T-helper 2 cell treated with Interferon-gamma antibody and Interleukin-4, amounts not matched to agents 100 ng/mL and 5 ng/mL, for 36 hours (primary cell): ENCODE measurements around the gene KANK4. TPM values are rescaled to one million over a fixed set of nuclear protein-coding genes. Genes with fewer than 3 reads are reported as not detected.
"Not testable (repeated sequence)": the region's sequence is repeated elsewhere in the genome, so short reads cannot be mapped to it uniquely, and the experiment has no call there.

ENCODE experiments used
- intact Hi-C: fragments of 100-400 bp; cut with micrococcal nuclease; formaldehyde crosslinking; loops from one replicate; pipeline ENCODE4 v1.15.1; 2023
- total RNA-seq: library from RNA; stranded (reverse); gene quantifications from 2 replicates; pipeline ENCODE4 v1.2.3, GENCODE V29; 2022

KANK4 gene
- total RNA-seq, 1 donor from 2014 or later = not detected

DNA sequence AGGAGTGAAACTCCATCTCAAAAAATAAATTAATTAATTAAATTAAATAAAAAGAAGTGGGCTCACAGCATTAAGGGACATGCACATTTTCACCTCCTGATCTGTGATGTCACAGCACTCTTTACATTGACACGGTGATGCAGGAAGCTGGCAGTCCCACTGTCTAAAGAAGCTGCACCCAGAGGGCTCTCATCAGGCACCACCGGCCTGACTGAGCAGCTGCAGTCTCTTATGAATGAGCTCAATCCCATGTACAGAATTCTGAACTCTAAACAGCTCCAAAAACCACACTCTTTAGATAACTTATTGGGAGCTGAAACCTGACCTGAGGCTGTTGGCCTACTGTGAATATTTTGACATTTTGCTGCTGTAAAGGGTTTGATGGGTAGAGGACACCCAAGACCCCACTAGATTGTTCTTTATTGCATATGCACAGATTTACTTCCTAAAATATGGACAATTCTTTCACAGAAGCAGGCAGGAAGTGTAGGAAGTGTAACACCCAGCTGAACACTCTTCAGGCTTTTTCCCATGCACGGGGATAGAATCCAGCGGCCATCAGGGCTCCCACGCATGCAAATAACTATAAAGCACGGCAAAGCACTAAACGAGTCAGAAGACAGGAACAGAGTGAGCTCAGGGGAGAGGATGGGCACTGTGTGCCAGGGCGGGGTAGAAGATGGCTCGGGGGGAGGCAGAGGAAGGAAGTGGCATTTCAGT, 78.4 kb downstream of the KANK4 start:
- intact Hi-C loops = no loop called here

DNA sequence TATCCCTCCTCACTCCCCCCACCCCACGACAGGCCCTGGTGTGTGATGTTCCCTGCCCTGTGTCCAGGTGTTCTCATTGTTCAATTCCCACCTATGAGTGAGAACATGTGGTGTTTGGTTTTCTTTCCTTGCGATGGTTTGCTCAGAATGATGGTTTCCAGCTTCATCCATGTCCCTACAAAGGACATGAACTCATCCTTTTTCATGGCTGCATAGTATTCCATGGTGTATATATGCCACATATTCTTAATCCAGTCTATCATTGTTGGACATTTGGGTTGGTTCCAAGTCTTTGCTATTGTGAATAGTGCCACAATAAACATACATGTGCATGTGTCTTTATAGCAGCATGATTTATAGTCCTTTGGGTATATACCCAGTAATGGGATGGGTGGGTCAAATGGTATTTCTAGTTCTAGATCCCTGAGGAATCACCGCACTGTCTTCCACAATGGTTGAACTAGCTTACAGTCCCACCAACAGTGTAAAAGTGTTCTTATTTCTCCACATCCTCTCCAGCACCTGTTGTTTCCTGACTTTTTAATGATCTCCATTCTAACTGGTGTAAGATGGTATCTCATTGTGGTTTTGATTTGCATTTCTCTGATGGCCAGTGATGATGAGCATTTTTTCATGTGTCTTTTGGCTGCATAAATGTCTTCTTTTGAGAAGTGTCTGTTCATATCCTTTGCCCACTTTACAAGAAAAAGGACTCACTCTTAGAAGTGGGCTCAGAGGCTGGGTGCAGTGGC, 79.4 kb downstream of the KANK4 start:
- intact Hi-C loops = not testable (repeated sequence)

DNA sequence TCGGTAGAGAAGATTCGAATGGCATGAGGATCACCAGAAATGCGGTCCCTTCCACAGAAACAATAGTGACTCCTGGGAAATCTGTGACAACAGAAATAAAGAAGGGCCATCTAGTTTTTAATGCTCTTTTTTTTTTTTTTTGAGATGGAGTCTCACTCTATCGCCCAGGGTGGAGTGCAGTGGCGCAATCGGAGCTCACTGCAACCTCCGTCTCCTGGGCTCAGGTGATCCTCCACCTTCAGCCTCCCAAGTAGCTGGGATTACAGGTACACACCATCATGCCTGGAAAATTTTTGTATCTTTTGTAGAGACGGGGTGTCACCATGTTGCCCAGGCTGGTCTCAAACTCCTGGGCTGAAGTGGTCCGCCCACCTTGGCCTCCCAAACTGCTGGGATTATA, 80.7 kb downstream of the KANK4 start:
- intact Hi-C loops = no loop called here

DNA sequence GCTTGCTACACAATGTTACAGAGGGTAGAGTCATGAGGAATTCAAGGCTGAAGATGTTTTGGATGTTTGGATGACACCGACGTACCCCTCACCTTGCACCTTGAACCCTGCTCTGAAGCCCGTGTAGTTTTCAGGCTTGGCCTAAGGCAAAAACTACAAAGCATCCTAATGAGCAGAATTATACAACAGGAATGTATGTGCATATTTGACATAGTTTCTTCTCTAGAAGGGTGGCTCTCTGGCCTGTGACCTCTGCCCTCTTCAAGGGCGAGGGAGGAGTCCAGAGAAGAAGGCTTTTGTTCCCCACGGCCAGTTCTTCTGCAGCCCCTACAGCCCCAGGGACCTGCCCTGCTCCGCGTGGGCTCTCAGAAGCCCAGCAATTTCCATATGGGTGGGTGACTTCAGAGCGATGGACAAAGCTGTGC, 81.3 kb downstream of the KANK4 start:
- intact Hi-C loops = no loop called here

DNA sequence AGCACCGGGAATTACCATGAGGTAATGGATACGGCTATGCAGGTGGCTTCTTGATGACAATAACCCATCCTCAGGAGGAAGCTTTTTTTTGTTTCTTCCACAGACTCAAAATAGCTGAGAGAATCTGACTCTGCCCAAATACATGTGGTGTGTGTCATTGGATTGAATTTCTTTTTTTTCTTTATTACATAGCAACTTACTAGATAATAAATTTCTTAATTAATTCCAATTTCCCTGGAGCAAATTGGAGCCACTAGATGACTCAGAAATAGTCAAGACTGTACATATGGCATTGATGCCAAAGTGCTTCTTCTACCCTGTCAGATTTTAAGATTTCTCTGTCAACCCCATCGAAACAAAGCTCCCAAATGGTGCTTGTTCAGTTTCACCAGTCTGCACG, 81.9 kb downstream of the KANK4 start:
- intact Hi-C loops = no loop called here

DNA sequence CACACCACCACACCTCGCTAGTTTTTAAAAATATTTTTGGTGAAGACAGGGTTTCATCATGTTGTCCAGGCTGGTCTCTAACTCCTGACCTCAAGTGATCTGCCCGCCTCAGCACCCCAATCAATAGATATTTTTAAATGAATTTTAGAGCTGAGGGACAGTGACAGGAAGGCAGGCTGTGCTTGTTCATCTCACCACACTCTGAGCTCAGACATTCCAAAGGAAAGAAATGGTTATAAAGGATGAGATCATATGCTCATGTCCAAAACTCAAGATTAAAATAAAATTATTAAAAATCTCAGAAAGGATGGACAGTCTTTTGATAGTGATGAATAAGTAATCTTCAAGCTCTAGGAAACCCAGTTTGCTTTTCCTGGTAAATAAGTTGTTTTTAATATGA, 83.7 kb downstream of the KANK4 start:
- intact Hi-C loops = no loop called here

DNA sequence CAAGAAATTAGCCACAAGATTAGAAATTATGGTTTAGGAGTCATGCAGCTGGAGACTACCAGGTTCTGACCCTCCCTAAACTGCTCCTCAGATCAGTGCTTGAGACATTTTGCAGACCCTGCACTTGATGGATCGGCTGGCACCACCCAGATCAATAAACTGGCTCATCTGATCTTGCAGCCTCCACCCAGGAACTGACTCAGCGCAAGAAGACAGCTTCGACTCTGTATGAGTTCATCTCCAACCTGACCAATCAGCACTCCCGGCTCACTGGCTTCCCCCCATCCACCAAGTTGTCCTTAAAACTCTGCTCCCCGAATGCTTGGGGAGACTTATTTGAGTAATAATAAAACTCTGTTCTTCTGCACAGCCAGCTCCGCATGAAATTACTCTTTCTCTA, 84.5 kb downstream of the KANK4 start:
- intact Hi-C loops = no loop called here

DNA sequence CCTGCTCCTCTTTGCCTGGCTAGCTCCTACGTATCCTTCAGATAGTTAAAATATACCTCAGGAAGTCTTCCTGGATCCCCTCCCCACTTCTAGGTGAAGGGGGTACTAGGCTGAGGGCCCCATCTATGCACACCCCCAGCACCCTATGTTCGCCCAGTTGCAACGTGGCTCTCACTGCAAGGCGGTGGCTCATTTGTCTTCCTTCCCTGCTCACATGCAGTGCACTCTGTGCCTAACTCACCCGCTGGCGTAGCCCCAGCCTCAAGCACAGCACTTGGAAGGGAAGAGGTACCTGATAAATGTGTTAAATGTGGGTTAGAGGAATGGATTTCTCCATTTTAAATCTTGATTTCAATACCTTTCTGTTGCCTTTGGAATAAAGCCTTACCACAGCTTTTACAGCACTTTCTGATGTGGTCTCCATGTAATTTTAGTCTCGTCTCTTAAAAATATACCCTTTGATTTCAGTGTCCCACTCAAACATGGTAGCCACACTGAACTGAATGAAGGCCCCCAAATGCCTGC, 85.2 kb downstream of the KANK4 start:
- intact Hi-C loops = no loop called here

DNA sequence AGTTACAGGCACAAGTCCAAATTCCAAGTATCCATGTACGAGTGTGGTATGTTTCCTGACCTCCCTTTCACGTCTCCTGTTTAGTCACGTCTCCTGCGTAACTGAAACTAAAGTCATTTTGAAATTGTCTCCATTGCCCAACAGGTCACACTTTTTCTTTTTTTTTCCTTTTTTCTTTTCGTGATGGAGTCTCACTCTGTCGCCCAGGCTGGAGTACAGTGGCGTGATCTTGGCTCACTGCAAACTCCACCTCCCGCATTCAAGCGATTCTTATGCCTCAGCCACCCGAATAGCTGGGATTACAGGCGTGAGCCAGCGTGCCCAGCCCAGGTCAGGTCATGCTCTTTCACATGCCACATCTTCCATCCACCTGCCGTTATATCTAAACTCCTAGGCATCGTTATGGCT, 86.4 kb downstream of the KANK4 start:
- intact Hi-C loops = no loop called here

DNA sequence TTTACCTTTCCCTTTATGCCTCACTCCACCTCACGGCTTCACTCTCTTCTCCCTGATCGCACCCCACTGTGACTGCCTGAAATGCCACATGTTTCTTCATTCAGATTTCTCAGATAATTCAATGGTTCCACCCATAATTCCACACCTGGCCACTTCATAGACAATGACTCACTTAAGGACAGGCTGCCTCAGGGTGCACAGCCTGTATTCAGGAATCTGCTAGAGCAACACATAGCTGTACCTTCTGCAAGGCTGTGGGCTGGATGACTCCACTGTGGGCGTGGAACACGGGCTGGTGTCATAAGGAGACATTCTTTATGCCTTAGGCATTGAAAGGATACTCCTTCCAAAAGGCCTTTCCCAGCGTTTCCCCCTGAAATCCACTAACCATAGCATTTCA, 88.5 kb downstream of the KANK4 start:
- intact Hi-C loops = no loop called here

DNA sequence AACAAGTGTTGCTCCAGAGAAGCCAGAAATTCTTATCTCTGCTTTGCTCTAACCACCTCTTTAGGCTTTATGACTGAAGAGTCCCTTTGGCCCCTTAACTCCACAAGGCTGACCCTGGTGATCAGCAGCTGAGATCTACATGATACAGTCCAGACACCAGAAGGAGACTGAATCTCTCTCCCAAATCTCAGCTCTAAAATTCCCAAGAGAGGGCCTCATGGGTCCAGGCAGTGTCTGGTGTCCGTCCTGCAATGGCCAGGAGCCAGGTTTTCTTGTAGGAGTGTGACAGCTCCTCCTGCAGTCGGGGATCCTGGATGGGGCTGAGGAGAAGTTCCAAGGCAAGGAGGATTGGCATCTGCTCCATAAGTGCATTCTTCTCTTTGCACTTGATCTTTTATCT, 89.3 kb downstream of the KANK4 start:
- intact Hi-C loops = no loop called here

DNA sequence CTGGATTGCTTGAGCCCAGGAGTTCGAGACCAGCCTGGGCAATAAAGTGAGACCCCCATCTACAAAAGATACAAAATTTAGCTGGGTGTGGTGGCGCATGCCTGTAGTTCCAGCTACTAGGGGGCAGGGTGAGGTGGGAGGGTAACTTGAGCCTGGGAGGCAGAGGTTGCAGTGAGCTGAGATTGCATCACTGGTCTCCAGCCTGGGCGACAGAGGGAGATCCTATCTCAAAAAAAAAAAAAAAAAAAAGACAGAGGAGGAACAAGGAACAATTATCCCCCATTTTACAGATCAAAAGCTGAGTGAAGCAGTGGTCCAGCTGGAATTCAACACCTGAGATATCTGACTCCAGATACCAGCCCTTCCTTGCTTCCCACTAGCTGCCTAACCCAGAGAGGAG, 89.8 kb downstream of the KANK4 start:
- intact Hi-C loops = no loop called here

DNA sequence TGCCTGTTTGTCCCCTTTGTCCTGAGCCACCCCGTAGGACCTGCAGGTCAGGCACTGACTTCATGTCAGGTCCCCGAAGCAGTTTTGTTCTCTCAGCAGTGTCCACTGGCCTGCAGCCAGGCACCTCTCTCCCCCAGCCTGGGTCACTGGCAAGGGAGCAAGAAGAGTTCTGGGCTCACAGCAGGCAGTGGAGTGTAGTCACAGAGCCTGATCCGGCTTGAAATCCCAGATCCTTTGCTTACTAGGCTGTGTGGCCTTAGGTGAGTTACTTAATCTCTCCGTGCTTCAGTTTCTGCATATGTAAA, 90.4 kb downstream of the KANK4 start:
- intact Hi-C loops = no loop called here

DNA sequence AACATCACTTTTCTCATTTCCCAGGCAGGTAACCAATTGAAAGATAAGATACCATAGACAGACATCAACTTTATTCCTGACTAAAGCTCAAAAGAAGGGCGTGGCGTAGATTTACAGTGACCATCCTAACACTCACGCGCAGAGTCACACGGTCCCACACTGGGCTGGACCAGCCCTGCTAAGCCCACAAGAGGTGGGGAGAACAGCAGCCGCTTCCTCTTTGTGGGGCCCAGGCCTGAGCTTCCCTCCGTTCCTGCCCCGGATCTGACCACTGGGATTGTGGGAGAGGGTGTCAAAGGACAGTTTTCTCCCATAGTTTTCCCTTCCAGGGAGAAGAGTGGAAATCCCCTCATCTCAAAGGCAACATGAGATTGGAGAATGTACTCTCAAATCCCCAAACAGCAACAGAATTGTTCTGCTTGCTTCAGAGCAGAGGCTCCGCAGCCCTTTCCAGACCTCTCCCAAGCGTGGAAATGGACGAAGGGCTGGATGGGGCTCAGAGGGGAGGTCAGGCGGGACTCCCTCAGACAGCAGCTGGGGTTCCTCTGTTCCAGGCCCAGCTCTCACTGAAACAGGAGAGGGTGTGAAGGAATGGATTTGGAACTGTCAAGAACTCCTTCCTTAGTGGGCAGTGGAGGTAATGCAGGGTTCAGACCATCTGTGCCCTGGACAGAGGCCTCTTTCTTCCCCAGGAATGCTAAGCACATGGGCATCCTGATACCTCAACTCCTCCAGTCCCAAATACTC, 90.9 kb downstream of the KANK4 start:
- intact Hi-C loops = no loop called here

DNA sequence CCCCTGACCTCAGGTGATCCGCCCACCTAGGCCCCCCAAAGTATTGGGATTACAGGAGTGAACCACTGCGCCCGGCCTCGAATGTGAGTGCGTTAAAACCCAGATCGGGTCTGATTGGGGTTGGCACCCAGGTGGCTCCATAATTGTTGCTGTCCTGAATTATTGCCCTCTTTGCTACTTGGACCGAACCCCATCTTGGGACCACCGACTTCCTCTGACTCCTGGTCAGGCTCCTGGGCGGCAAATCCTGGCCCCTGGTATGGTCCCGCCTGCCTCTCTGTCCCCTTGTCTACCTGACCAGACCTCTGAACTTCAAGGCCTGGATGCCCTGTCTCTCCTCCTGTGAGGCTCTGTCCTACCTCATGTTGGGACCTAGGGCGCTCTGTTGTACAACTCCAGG, 91.7 kb downstream of the KANK4 start:
- intact Hi-C loops = no loop called here

DNA sequence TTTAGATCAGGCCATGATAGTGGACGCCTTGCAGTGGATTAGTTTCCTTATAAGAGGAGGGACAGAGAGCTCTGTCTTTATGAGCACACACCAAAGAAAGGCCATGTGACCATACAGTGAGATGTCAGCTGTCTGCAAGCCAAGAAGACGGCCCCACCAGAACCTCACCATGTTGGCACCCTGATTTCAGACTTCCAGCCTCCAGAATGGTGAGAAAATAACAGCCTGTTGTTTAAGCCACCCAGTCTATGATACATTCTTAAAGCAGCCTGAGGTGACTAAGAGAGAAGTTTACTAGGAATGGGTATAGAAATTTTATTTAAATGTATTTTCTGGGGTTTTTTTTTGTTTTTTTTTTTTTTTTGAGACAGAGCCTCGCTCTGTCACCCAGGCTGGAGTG, 95.1 kb downstream of the KANK4 start:
- intact Hi-C loops = no loop called here

DNA sequence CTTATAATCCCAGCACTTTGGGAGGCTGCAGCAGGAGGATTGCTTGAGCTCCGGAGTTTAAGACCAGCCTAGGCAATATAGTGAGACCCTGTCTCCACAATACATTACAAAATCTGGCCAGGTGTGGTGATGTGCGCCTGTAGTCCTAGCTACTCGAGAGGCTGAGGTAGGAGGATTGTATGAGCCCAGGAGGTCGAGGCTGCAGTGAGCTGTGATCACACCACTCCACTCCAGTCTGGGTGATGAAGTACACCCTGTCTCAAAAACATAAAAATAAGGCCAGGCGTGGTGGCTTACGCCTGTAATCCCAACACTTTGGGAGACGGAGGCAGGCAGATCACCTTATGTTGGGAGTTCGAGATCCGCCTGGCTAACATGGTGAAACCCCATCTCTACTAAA, 96.9 kb downstream of the KANK4 start:
- intact Hi-C loops = no loop called here

DNA sequence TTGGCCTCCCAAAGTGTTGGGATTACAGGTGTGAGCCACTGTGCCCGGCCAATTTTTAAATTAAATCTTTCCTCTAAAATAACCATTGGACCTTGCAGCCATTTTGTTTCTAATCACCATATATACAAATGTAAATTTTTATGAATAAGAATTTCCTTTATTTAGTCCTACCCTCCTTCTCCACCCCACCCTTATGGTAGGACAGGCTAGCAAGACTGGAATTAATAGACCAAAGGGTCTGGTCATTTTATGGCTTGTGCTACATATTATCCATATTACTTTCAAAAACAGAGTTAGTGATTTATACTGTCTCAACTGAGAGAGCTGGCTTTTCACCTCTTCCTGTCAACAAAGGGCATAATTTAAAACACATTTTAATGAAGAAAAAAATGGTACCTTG, 98.1 kb downstream of the KANK4 start:
- intact Hi-C loops = no loop called here

DNA sequence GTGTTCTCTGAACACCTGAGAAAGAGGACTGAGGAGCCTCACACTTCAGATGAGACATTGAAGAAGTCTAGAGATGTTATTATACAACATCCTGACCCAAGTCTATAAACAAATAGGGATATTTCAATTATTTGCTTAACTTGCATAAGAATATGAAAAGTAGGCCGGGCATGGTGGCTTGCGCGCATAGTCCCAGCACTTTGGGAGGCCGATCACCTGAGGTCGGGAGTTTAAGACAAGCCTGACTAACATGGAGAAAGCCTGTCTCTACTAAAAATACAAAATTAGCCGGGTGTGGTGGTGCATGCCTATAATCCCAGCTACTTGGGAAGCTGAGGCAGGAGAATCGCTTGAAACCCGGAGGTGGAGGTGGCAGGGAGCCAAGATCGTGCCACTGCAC, 98.8 kb downstream of the KANK4 start:
- intact Hi-C loops = not testable (repeated sequence)

DNA sequence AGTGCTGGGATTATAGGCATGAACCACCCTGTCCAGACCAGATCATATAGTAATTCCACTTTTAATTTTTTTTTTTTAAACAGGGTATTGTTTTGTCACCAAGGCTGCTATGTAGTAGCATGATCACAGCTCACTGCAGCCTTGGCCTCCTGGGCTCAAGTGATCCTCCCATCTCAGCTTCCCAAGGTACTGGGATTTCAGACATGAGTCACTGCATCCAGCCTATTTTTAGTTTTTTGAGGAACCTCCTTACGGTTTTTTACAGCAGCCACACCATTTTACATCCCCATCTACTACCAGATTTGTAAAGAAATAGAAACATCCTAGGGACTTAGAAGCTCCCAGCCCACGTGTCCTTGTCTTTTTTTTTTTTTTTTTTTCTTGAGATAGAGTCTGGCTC, 100.6 kb downstream of the KANK4 start:
- intact Hi-C loops = no loop called here

DNA sequence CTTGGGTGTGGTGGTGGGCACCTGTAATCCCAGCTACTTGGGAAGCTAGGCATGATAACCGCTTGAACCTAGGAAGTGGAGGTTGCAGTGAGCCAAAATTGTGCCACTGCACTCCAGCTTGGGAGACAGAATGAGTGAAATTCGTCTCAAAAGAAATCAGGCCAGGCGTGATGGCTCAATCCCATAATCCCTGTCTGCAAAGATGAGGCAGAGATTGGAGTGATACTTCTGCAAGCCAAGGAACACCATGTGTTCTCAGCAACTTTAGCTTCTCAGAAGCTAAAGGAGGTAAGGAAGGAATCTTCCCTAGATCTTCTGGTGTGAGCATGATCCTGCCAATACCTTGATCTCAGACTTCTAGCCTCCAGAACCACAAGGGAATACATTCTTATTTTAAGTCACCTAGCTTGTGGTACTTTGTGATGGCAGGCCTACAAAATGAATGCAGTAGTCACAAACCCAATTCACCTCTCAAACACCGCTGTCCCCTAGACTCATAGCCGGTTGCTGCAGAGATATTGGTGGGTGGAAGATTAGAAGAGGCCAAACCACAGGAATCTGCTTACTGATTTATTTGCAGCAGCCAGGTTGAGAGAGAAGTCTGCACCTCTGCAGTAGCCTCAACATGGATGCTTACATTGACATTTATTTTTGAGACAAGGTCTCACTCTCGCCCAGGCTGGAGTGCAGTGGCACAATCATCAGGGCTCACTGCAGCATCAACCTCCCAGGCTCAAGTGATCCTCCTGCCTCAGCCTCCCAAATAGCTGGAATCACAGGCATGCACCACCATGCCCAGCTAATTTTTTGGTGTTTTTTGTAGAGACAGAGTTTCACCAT, 105.9 kb downstream of the KANK4 start:
- intact Hi-C loops = no loop called here
